Esophagus squamous epithelium (tissue), 5 donors: ENCODE results near the gene ZNF407. TPM values are rescaled to one million over a fixed set of nuclear protein-coding genes. Genes with fewer than 3 reads are reported as not detected.

Experiments
- DNase-seq: peaks from one replicate; lab custom pipeline; 2025; lab: John Stamatoyannopoulos, UW
- H3K27ac ChIP-seq, 4 donors: fragments of 200-600 bp; sonication (generic); one replicate each; pipeline ENCODE4 v1.5.1; 2016 to 2019; ENCODE audit warnings: mild to moderate bottlenecking in 1 of 4
- H3K27me3 ChIP-seq, 4 donors: fragments of 200-600 bp; sonication (generic); 1 replicate in 3 of 4; 2 replicates in 1 of 4; pipeline versions ENCODE4 v1.5.1 to v1.6.0; 2017 to 2021; ENCODE audit warnings: antibody characterized with exemption in 1 of 4
- H3K36me3 ChIP-seq, 3 donors: fragments of 200-600 bp; sonication (generic); one replicate each; pipeline ENCODE4 v1.5.1; 2016 to 2019
- H3K4me1 ChIP-seq, 3 donors: fragments of 200-600 bp; sonication (generic); one replicate each; pipeline ENCODE4 v1.5.1; 2017 to 2019
- H3K4me3 ChIP-seq, 4 donors: fragments of 200-600 bp; sonication (generic); 1 replicate in 3 of 4; 2 replicates in 1 of 4; pipeline ENCODE4 v1.5.1; 2016 to 2019; ENCODE audit warnings: mild to moderate bottlenecking in 2 of 4, moderate library complexity in 1 of 4
- H3K9me3 ChIP-seq, 3 donors: fragments of 200-600 bp; sonication (generic); one replicate each; pipeline ENCODE4 v1.5.1; 2016 to 2019
- CTCF ChIP-seq, 6 experiments: fragments of 450-650 bp in 4 of 6; fragments of 200-600 bp in 2 of 6; sonication (generic) in 2 of 6; IDR thresholded peaks; one replicate each; pipeline ENCODE4 v1.5.1; 2016 to 2019; ENCODE audit warnings: antibody characterized with exemption in 6 of 6, mild to moderate bottlenecking in 4 of 6, moderate library complexity in 4 of 6
- POLR2A ChIP-seq, 4 donors: fragments of 450-650 bp; IDR thresholded peaks; one replicate each; pipeline ENCODE4 v1.6.1; 2017; ENCODE audit warnings: antibody characterized with exemption in 4 of 4, mild to moderate bottlenecking in 4 of 4, moderate library complexity in 3 of 4
- WGBS, 2 donors: methylation state at CpG; one replicate each; pipeline ENCODE4 v1.1.5; 2018; 5-methylcytosine and 5-hydroxymethylcytosine counted together
- intact Hi-C: fragments of 100-400 bp; cut with DNase I; formaldehyde crosslinking; loops from one replicate; pipeline ENCODE4 v1.15.0; 2022
- total RNA-seq, 4 donors: library from RNA; depleted of rRNA; stranded (reverse); fragments of >200 nt; gene quantifications; one replicate each; pipeline ENCODE4 v1.1.0, GENCODE V29; 2016
- donor health status: DM: yes; HTN: yes; CAD: no.

The ZNF407 gene
- total RNA-seq, 4 donors from 2014 or later, result 6.4 to 21.2 (median 13.1) TPM

GRCh38 chr18:74905247-74905646 lies 307.6 kb downstream of the ZNF407 start:
- no peaks in the 10 kb centered on the region for H3K9me3 ChIP-seq
- 89 to 93% methylated on average over 14 of the region's 15 CpGs for WGBS, 2 donors
- no peak overlapping the region for H3K27ac ChIP-seq
- TF ChIP-seq CTCF (IDR thresholded peaks at IDR 0.05) (no peak), POLR2A (IDR thresholded peaks at IDR 0.05) (no peak)
- H3K4me3 ChIP-seq, result no peak overlapping the region
- H3K4me1 ChIP-seq, result peaks cover 0 to 7% (median 0%) of the 10 kb centered on the region in 3 donors
- DNase-seq, result no peak
- H3K27me3 ChIP-seq, result no peaks in the 10 kb centered on the region
- intact Hi-C loops, result no loop called here
- no peaks in the 10 kb centered on the region for H3K36me3 ChIP-seq

GRCh38 chr18:74906184-74906583 lies 308.5 kb downstream of the ZNF407 start:
- TF ChIP-seq CTCF (IDR thresholded peaks at IDR 0.05) (no peak), POLR2A (IDR thresholded peaks at IDR 0.05) (no peak)

GRCh38 chr18:74914052-74914591 lies 316.5 kb downstream of the ZNF407 start:
- WGBS, 2 donors, result 96% methylated on average over 4 to 15 of the region's 17 CpGs
- no peak for DNase-seq
- no peak overlapping the region for H3K4me3 ChIP-seq
- H3K4me1 ChIP-seq, result peaks cover 0 to 16% (median 0%) of the 10 kb centered on the region in 3 donors
- TF ChIP-seq CTCF (IDR thresholded peaks at IDR 0.05) (no peak), POLR2A (IDR thresholded peaks at IDR 0.05) (no peak)
- H3K27me3 ChIP-seq, result no peaks in the 10 kb centered on the region
- no peaks in the 10 kb centered on the region for H3K36me3 ChIP-seq
- no peaks in the 10 kb centered on the region for H3K9me3 ChIP-seq
- intact Hi-C loops, result no loop called here
- no peak overlapping the region for H3K27ac ChIP-seq

More at GRCh38 chr18:74906184-74906583, 308.5 kb downstream of the ZNF407 start:
- Histone ChIP-seq H3K36me3 (no peaks in the 10 kb centered on the region), H3K9me3 (no peaks in the 10 kb centered on the region), H3K27me3 (no peaks in the 10 kb centered on the region), H3K4me3 (no peak overlapping the region), H3K4me1 (peaks cover 0 to 7% (median 0%) of the 10 kb centered on the region in 3 donors), H3K27ac (no peak overlapping the region)
- no peak for DNase-seq
- intact Hi-C loops, result no loop called here
- 37 to 43% methylated on average over 2 of the region's 2 CpGs for WGBS, 2 donors

- intact Hi-C loops, result no loop called here
These were observed 317.0 kb downstream of the ZNF407 start for GRCh38 chr18:74914648-74915047.

More at GRCh38 chr18:74914648-74915047, 317.0 kb downstream of the ZNF407 start:
- no peak overlapping the region for H3K27ac ChIP-seq
- DNase-seq, result no peak
- H3K36me3 ChIP-seq, result no peaks in the 10 kb centered on the region
- H3K4me3 ChIP-seq, result no peak overlapping the region
- H3K27me3 ChIP-seq, result no peaks in the 10 kb centered on the region
- 40 to 66% methylated on average over 2 of the region's 2 CpGs for WGBS, 2 donors
- no peaks in the 10 kb centered on the region for H3K9me3 ChIP-seq
- TF ChIP-seq POLR2A (IDR thresholded peaks at IDR 0.05), result no peak
- TF ChIP-seq CTCF (IDR thresholded peaks at IDR 0.05), result no peak
- H3K4me1 ChIP-seq, result peaks cover 0 to 19% (median 0%) of the 10 kb centered on the region in 3 donors
